ENCODE data around the gene CD99. TPM values are rescaled to one million over a fixed set of nuclear protein-coding genes. Genes with fewer than 3 reads are reported as not detected.
"Not testable (repeated sequence)": the region's sequence is repeated elsewhere in the genome, so short reads cannot be mapped to it uniquely, and the experiment has no call there.

The CD99 gene
- total RNA-seq, 1 donor from 2014 or later: 362 TPM

GRCh38 chrX:2761246-2761645 lies 70.2 kb downstream of the CD99 start:
- Mint-ChIP-seq H3K36me3 (ENCODE audit: insufficient read depth) (no peaks in the 10 kb centered on the region), H3K4me1 (ENCODE audit: low read depth) (peaks cover 24% of the 10 kb centered on the region), H3K4me3 (ENCODE audit: low read depth) (no peak overlapping the region), H3K9me3 (ENCODE audit: low read depth) (no peaks in the 10 kb centered on the region), H3K27me3 (no peaks in the 10 kb centered on the region), H3K27ac (peak overlapping the region; percentile 37)
- no peak for DNase-seq (ENCODE audit: low spot score, unreplicated experiment)
- TF ChIP-seq, protein P1, sequence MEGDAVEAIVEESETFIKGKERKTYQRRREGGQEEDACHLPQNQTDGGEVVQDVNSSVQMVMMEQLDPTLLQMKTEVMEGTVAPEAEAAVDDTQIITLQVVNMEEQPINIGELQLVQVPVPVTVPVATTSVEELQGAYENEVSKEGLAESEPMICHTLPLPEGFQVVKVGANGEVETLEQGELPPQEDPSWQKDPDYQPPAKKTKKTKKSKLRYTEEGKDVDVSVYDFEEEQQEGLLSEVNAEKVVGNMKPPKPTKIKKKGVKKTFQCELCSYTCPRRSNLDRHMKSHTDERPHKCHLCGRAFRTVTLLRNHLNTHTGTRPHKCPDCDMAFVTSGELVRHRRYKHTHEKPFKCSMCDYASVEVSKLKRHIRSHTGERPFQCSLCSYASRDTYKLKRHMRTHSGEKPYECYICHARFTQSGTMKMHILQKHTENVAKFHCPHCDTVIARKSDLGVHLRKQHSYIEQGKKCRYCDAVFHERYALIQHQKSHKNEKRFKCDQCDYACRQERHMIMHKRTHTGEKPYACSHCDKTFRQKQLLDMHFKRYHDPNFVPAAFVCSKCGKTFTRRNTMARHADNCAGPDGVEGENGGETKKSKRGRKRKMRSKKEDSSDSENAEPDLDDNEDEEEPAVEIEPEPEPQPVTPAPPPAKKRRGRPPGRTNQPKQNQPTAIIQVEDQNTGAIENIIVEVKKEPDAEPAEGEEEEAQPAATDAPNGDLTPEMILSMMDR (IDR thresholded peaks at IDR 0.05; ENCODE audit: unreplicated experiment): no peak

DNA sequence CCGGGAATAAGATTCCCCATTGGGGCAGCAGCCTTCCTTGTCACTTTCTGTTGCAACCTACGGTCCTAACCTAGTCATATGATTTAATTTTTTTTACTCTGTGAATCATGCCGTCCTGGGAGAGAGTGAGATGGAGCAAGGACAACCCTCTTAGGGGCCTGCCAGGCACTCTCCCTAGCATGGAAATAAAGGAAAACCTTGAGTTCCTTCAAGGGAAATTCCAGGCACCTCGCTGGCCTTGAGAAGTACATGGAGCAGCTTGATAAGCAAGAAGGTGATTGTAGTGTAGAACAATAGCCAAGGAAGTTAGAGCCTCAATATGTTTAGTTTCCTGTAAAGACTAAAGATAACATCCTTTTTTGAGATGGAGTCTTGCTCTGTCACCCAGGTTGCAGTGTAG lies 71.6 kb downstream of the CD99 start:
- not testable (repeated sequence) for DNase-seq (ENCODE audit: low spot score, unreplicated experiment); H3K27me3 Mint-ChIP-seq; H3K4me3 Mint-ChIP-seq (ENCODE audit: low read depth); H3K9me3 Mint-ChIP-seq (ENCODE audit: low read depth); H3K27ac Mint-ChIP-seq; H3K36me3 Mint-ChIP-seq (ENCODE audit: insufficient read depth)
- peaks cover 20% of the 10 kb centered on the region for H3K4me1 Mint-ChIP-seq (ENCODE audit: low read depth)

GRCh38 chrX:2764766-2765548 lies 73.9 kb downstream of the CD99 start:
- H3K4me3 Mint-ChIP-seq (ENCODE audit: low read depth); H3K9me3 Mint-ChIP-seq (ENCODE audit: low read depth); H3K27ac Mint-ChIP-seq; H3K27me3 Mint-ChIP-seq; DNase-seq (ENCODE audit: low spot score, unreplicated experiment); H3K36me3 Mint-ChIP-seq (ENCODE audit: insufficient read depth): not testable (repeated sequence)
- peaks cover 28% of the 10 kb centered on the region for H3K4me1 Mint-ChIP-seq (ENCODE audit: low read depth)

DNA sequence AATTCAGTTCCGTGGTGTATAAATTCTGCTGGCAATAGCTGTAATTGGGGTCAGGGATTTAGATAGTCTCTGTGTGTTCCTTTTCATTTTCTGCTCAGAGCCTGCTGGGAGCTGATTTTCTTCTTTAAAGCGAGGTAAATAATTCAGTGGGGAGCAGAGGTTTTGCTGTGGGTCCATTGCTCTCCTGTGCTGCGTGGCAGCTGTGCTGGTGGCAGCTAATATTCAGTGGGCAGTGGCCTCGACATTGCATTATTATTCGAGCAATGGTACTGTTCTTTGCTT lies 74.4 kb downstream of the CD99 start:
- no peaks in the 10 kb centered on the region for H3K27me3 Mint-ChIP-seq
- no peak for DNase-seq (ENCODE audit: low spot score, unreplicated experiment)
- no peaks in the 10 kb centered on the region for H3K9me3 Mint-ChIP-seq (ENCODE audit: low read depth)
- H3K36me3 Mint-ChIP-seq (ENCODE audit: insufficient read depth): no peaks in the 10 kb centered on the region
- no peak overlapping the region for H3K27ac Mint-ChIP-seq
- TF ChIP-seq, protein P1 (IDR thresholded peaks at IDR 0.05; ENCODE audit: unreplicated experiment): no peak
- H3K4me3 Mint-ChIP-seq (ENCODE audit: low read depth): no peak overlapping the region
- H3K4me1 Mint-ChIP-seq (ENCODE audit: low read depth): peaks cover 28% of the 10 kb centered on the region

- no peaks in the 10 kb centered on the region for H3K9me3 Mint-ChIP-seq (ENCODE audit: low read depth)
- H3K4me3 Mint-ChIP-seq (ENCODE audit: low read depth): no peak overlapping the region
- TF ChIP-seq, protein P1 (IDR thresholded peaks at IDR 0.05; ENCODE audit: unreplicated experiment): no peak
- H3K36me3 Mint-ChIP-seq (ENCODE audit: insufficient read depth): no peaks in the 10 kb centered on the region
- H3K4me1 Mint-ChIP-seq (ENCODE audit: low read depth): peaks cover 29% of the 10 kb centered on the region
- no peak for DNase-seq (ENCODE audit: low spot score, unreplicated experiment)
- H3K27me3 Mint-ChIP-seq: no peaks in the 10 kb centered on the region
- H3K27ac Mint-ChIP-seq: peak overlapping the region; percentile 33
Observed at GRCh38 chrX:2766906-2767305, 75.8 kb downstream of the CD99 start.

- TF ChIP-seq, protein P1 (IDR thresholded peaks at IDR 0.05; ENCODE audit: unreplicated experiment): no peak
Observed at GRCh38 chrX:2767631-2768455, 76.7 kb downstream of the CD99 start.

More at GRCh38 chrX:2767631-2768455, 76.7 kb downstream of the CD99 start:
- Mint-ChIP-seq H3K4me3 (ENCODE audit: low read depth) (no peak overlapping the region), H3K36me3 (ENCODE audit: insufficient read depth) (no peaks in the 10 kb centered on the region), H3K9me3 (ENCODE audit: low read depth) (no peaks in the 10 kb centered on the region), H3K27ac (peak overlapping the region; percentile 90), H3K27me3 (no peaks in the 10 kb centered on the region), H3K4me1 (ENCODE audit: low read depth) (peaks cover 30% of the 10 kb centered on the region)
- DNase-seq (ENCODE audit: low spot score, unreplicated experiment): no peak
